ENCODE data around the gene CENPS. TPM values are rescaled to one million over a fixed set of nuclear protein-coding genes. Genes with fewer than 3 reads are reported as not detected.

Gene CENPS
- total and polyA plus RNA-seq, 2 of the 13 experiments (the other 11 are each of a cell fraction or from before 2014, with no cell fraction given) = 3.3 to 22.0 TPM

GRCh38 chr1:10421637-10422036 lies 8.6 kb upstream of the CENPS start:
- Histone ChIP-seq H4K20me1 (ENCODE audit: insufficient read depth, low read length) (no peaks in the 10 kb centered on the region), H3K27me3 (ENCODE audit: control insufficient read depth in 1 of 2, insufficient read depth in 2 of 2, low read length in 2 of 2) (no peaks in the 10 kb centered on the region), H3K9me3 (ENCODE audit: low read length) (no peaks in the 10 kb centered on the region), H3K9ac (ENCODE audit: insufficient read depth, low read depth, low read length) (no peak overlapping the region), H3K4me3 (replicated peaks in 1 of 3; ENCODE audit: insufficient read depth in 1 of 3, low read depth in 2 of 3, low read length in 3 of 3) (no peak overlapping the region), H3K27ac (ENCODE audit: extremely low read length, insufficient read depth, low read length) (no peak overlapping the region), H3K79me2 (ENCODE audit: insufficient read depth, low read length) (no peaks in the 10 kb centered on the region), H3K4me1 (ENCODE audit: insufficient read depth, low read length) (peaks cover 10% of the 10 kb centered on the region), H2AFZ (ENCODE audit: low read length) (no peak overlapping the region), H3K36me3 (replicated peaks in 1 of 2; ENCODE audit: control insufficient read depth in 1 of 2, insufficient read depth in 2 of 2, low read length in 2 of 2) (peaks cover 8 to 36% of the 10 kb centered on the region in 2 experiments; a peak in 4 of 5 replicates), H3K4me2 (ENCODE audit: low read depth, low read length) (no peak overlapping the region)
- ATAC-seq (no peak; the same call in 2 of the 3 replicates), FAIRE-seq (no peak), DNase-seq (ENCODE audit: low spot score) (no peak)
- in situ Hi-C loops (cut with HindIII; ENCODE audit: extremely low pct_ligation_motif_present, low pct_unique_long_range_greater_than_20kb) (no loop called here), intact Hi-C loops (cut with micrococcal nuclease; ENCODE audit: unreplicated experiment) (no loop called here)
- TF ChIP-seq DR1 (CRISPR knock-in tag; IDR thresholded peaks at IDR 0.05) (no peak), ZNF121 (CRISPR knock-in tag; IDR thresholded peaks at IDR 0.05) (peak; percentile 44), ZNF576 (CRISPR knock-in tag; IDR thresholded peaks at IDR 0.05) (no peak), RBM22 (optimal IDR thresholded peaks at IDR 0.05; ENCODE audit: low read length) (peak; percentile 59)
- 95% methylated on average over 5 of the region's 5 CpGs for WGBS (ENCODE audit: low lambda C conversion rate)
- CTCF ChIA-PET (ENCODE audit: low intra/inter-chr PET ratio, low total read pairs) = no interaction called here
- BruUV-seq (replicated peaks) = no TSS peak
- POLR2A ChIA-PET = no interaction called here

- ATAC-seq (no peak), FAIRE-seq (no peak), DNase-seq (ENCODE audit: low spot score) (no peak)
- Histone ChIP-seq H4K20me1 (ENCODE audit: insufficient read depth, low read length) (no peaks in the 10 kb centered on the region), H3K9me3 (ENCODE audit: low read length) (no peaks in the 10 kb centered on the region), H3K36me3 (replicated peaks in 1 of 2; ENCODE audit: control insufficient read depth in 1 of 2, insufficient read depth in 2 of 2, low read length in 2 of 2) (peaks cover 4 to 15% of the 10 kb centered on the region in 2 experiments; a peak in 4 of 5 replicates), H3K9ac (ENCODE audit: insufficient read depth, low read depth, low read length) (no peak overlapping the region), H2AFZ (ENCODE audit: low read length) (no peak overlapping the region), H3K4me2 (ENCODE audit: low read depth, low read length) (no peak overlapping the region), H3K27me3 (ENCODE audit: control insufficient read depth in 1 of 2, insufficient read depth in 2 of 2, low read length in 2 of 2) (no peaks in the 10 kb centered on the region), H3K27ac (ENCODE audit: extremely low read length, insufficient read depth, low read length) (no peak overlapping the region), H3K4me3 (replicated peaks in 1 of 3; ENCODE audit: insufficient read depth in 1 of 3, low read depth in 2 of 3, low read length in 3 of 3) (no peak overlapping the region), H3K79me2 (ENCODE audit: insufficient read depth, low read length) (no peaks in the 10 kb centered on the region), H3K4me1 (ENCODE audit: insufficient read depth, low read length) (peaks cover 16% of the 10 kb centered on the region)
- intact Hi-C loops (cut with micrococcal nuclease; ENCODE audit: unreplicated experiment) = no loop called here
- no TSS peak for BruUV-seq (replicated peaks)
- in situ Hi-C loops (cut with HindIII; ENCODE audit: extremely low pct_ligation_motif_present, low pct_unique_long_range_greater_than_20kb) = no loop called here
- WGBS (ENCODE audit: low lambda C conversion rate) = 86% methylated on average over 8 of the region's 9 CpGs
- TF ChIP-seq EHMT2 (IDR thresholded peaks at IDR 0.05; ENCODE audit: borderline replicate concordance, low read depth, low read length) (no peak), KLF13 (CRISPR knock-in tag; IDR thresholded peaks at IDR 0.05) (no peak)
- CTCF ChIA-PET (ENCODE audit: low intra/inter-chr PET ratio, low total read pairs) = no interaction called here
- POLR2A ChIA-PET = no interaction called here
These were observed 6.2 kb upstream of the CENPS start for GRCh38 chr1:10424034-10424433.
